ENCODE measurements around the gene DHCR24. TPM values are rescaled to one million over a fixed set of nuclear protein-coding genes. Genes with fewer than 3 reads are reported as not detected.

Gene DHCR24
- total RNA-seq, 1 donor from 2014 or later = 87.2 TPM

- no peaks in the 10 kb centered on the region for H3K9me3 Mint-ChIP-seq (ENCODE audit: unreplicated experiment)
- H3K27me3 Mint-ChIP-seq (ENCODE audit: unreplicated experiment) = peaks cover 14% of the 10 kb centered on the region
- no peaks in the 10 kb centered on the region for H3K36me3 Mint-ChIP-seq (ENCODE audit: unreplicated experiment)
- DNase-seq (ENCODE audit: extremely low spot score, unreplicated experiment) = no peak
- no peak for TF ChIP-seq CTCF (IDR thresholded peaks at IDR 0.05)
- no peaks in the 10 kb centered on the region for H3K4me1 Mint-ChIP-seq (ENCODE audit: unreplicated experiment)
- no peak overlapping the region for H3K27ac Mint-ChIP-seq (ENCODE audit: unreplicated experiment)
- H3K4me3 Mint-ChIP-seq (ENCODE audit: unreplicated experiment) = no peak overlapping the region
Observed at GRCh38 chr1:54839824-54840223, 47.2 kb downstream of the DHCR24 start.

- peaks cover 15% of the 10 kb centered on the region for H3K27me3 Mint-ChIP-seq (ENCODE audit: unreplicated experiment)
- H3K4me3 Mint-ChIP-seq (ENCODE audit: unreplicated experiment) = no peak overlapping the region
- DNase-seq (ENCODE audit: extremely low spot score, unreplicated experiment) = peak; percentile 46
- H3K27ac Mint-ChIP-seq (ENCODE audit: unreplicated experiment) = no peak overlapping the region
- no peaks in the 10 kb centered on the region for H3K9me3 Mint-ChIP-seq (ENCODE audit: unreplicated experiment)
- H3K36me3 Mint-ChIP-seq (ENCODE audit: unreplicated experiment) = no peaks in the 10 kb centered on the region
- H3K4me1 Mint-ChIP-seq (ENCODE audit: unreplicated experiment) = no peaks in the 10 kb centered on the region
- TF ChIP-seq CTCF (IDR thresholded peaks at IDR 0.05) = no peak
Observed at GRCh38 chr1:54838565-54839180, 48.3 kb downstream of the DHCR24 start.

GRCh38 chr1:54837002-54837853 is 49.8 kb downstream of the DHCR24 start:
- Mint-ChIP-seq H3K9me3 (ENCODE audit: unreplicated experiment) (no peaks in the 10 kb centered on the region), H3K4me3 (ENCODE audit: unreplicated experiment) (no peak overlapping the region), H3K27ac (ENCODE audit: unreplicated experiment) (no peak overlapping the region), H3K4me1 (ENCODE audit: unreplicated experiment) (no peaks in the 10 kb centered on the region), H3K36me3 (ENCODE audit: unreplicated experiment) (no peaks in the 10 kb centered on the region), H3K27me3 (ENCODE audit: unreplicated experiment) (peaks cover 22% of the 10 kb centered on the region)
- DNase-seq (ENCODE audit: extremely low spot score, unreplicated experiment) = peak; percentile 76
- no peak for TF ChIP-seq CTCF (IDR thresholded peaks at IDR 0.05)

GRCh38 chr1:54836594-54836993 is 50.4 kb downstream of the DHCR24 start:
- Mint-ChIP-seq H3K27ac (ENCODE audit: unreplicated experiment) (no peak overlapping the region), H3K36me3 (ENCODE audit: unreplicated experiment) (no peaks in the 10 kb centered on the region), H3K4me1 (ENCODE audit: unreplicated experiment) (no peaks in the 10 kb centered on the region), H3K4me3 (ENCODE audit: unreplicated experiment) (no peak overlapping the region), H3K27me3 (ENCODE audit: unreplicated experiment) (peaks cover 22% of the 10 kb centered on the region), H3K9me3 (ENCODE audit: unreplicated experiment) (peaks cover under 1% of the 10 kb centered on the region)
- DNase-seq (ENCODE audit: extremely low spot score, unreplicated experiment) = peak; percentile 69
- TF ChIP-seq CTCF (IDR thresholded peaks at IDR 0.05) = no peak

GRCh38 chr1:54835970-54836369 is 51.0 kb downstream of the DHCR24 start:
- no peak overlapping the region for H3K27ac Mint-ChIP-seq (ENCODE audit: unreplicated experiment)
- H3K36me3 Mint-ChIP-seq (ENCODE audit: unreplicated experiment) = no peaks in the 10 kb centered on the region
- H3K9me3 Mint-ChIP-seq (ENCODE audit: unreplicated experiment) = peaks cover 6% of the 10 kb centered on the region
- H3K27me3 Mint-ChIP-seq (ENCODE audit: unreplicated experiment) = peaks cover 23% of the 10 kb centered on the region
- no peaks in the 10 kb centered on the region for H3K4me1 Mint-ChIP-seq (ENCODE audit: unreplicated experiment)
- no peak overlapping the region for H3K4me3 Mint-ChIP-seq (ENCODE audit: unreplicated experiment)
- TF ChIP-seq CTCF (IDR thresholded peaks at IDR 0.05) = no peak
- DNase-seq (ENCODE audit: extremely low spot score, unreplicated experiment) = peak; percentile 59
